Ishikawa (cell line): ENCODE measurements around the gene GPR78.

Source experiments
- CEBPB ChIP-seq: IDR thresholded peaks from 2 replicates; pipeline ENCODE4 v1.6.1; 2012
- CREB1 ChIP-seq: IDR thresholded peaks from 2 replicates; pipeline ENCODE4 v1.6.1; 2012; ENCODE audit warnings: low read depth
- EGR1 ChIP-seq: IDR thresholded peaks from 2 replicates; pipeline ENCODE4 v1.6.1; 2012
- EP300 ChIP-seq: IDR thresholded peaks from 2 replicates; pipeline ENCODE4 v1.6.1; 2012; ENCODE audit warnings: borderline replicate concordance
- FOXM1 ChIP-seq: IDR thresholded peaks from 2 replicates; pipeline ENCODE4 v1.6.1; 2012; ENCODE audit warnings: low read depth, borderline replicate concordance
- NFIC ChIP-seq: IDR thresholded peaks from 2 replicates; pipeline ENCODE4 v1.6.1; 2012
- RAD21 ChIP-seq: IDR thresholded peaks from 2 replicates; pipeline ENCODE4 v1.6.1; 2012; ENCODE audit warnings: low read depth
- REST ChIP-seq: IDR thresholded peaks from 2 replicates; pipeline ENCODE4 v1.6.1; 2012; ENCODE audit warnings: low read depth, mild to moderate bottlenecking
- TAF1 ChIP-seq: IDR thresholded peaks from 2 replicates; pipeline ENCODE4 v1.6.1; 2012; ENCODE audit warnings: low read depth, mild to moderate bottlenecking
- TCF12 ChIP-seq: IDR thresholded peaks from 2 replicates; pipeline ENCODE4 v1.6.1; 2012; ENCODE audit warnings: low read depth
- TEAD4 ChIP-seq: IDR thresholded peaks from 2 replicates; pipeline ENCODE4 v1.6.1; 2012
- USF1 ChIP-seq: IDR thresholded peaks from 2 replicates; pipeline ENCODE4 v1.6.1; 2012
- YY1 ChIP-seq: IDR thresholded peaks from 2 replicates; pipeline ENCODE4 v1.6.1; 2012; ENCODE audit warnings: low read depth
- ZBTB7A ChIP-seq: IDR thresholded peaks from 2 replicates; pipeline ENCODE4 v1.6.1; 2012; ENCODE audit warnings: low read depth
- TF ChIP-seq, protein P1 (sequence below): IDR thresholded peaks from 2 replicates; pipeline ENCODE4 v1.6.1; 2012

Gene GPR78

GRCh38 chr4:8552024-8552423, 28.2 kb upstream of the GPR78 start:
- TF ChIP-seq FOXM1 (no peak), TAF1 (no peak), REST (no peak), CEBPB (no peak), RAD21 (no peak)

GRCh38 chr4:8552581-8553205, 27.5 kb upstream of the GPR78 start:
- TF ChIP-seq, protein P1, sequence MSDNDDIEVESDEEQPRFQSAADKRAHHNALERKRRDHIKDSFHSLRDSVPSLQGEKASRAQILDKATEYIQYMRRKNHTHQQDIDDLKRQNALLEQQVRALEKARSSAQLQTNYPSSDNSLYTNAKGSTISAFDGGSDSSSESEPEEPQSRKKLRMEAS, result no peak
- TF ChIP-seq TAF1, result no peak
- no peak for TF ChIP-seq ZBTB7A
- TF ChIP-seq RAD21, result no peak
- TF ChIP-seq CEBPB, result no peak
- no peak for TF ChIP-seq TCF12
- no peak for TF ChIP-seq TEAD4
- no peak for TF ChIP-seq NFIC
- TF ChIP-seq FOXM1, result no peak
- TF ChIP-seq REST, result no peak

DNA sequence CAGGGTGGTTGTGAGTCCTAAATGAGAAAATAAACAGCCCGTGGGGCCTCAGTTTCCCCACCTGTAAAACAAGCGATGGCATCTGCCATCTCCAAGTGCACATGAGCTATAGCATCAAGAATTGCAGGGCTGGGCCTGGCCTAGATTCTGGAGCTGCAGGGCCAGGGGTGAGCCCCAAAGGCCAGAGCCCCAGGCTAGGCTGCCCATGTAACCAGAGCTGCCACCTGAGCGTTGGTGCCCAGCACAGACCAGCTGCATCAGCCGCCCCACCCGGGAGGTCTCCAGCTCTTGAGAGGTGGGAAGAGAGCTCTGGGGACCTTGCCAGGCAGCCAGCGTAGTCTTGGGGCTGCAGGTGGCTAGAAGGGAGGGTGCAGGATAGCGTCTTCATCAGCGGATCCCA, 27.0 kb upstream of the GPR78 start:
- TF ChIP-seq NFIC, result no peak
- TF ChIP-seq EGR1, result no peak
- TF ChIP-seq FOXM1, result no peak
- TF ChIP-seq, protein P1, result no peak
- TF ChIP-seq TEAD4, result no peak
- TF ChIP-seq ZBTB7A, result no peak
- TF ChIP-seq REST, result no peak
- no peak for TF ChIP-seq EP300
- no peak for TF ChIP-seq TCF12
- TF ChIP-seq USF1, result no peak
- no peak for TF ChIP-seq YY1
- TF ChIP-seq RAD21, result no peak
- no peak for TF ChIP-seq TAF1
- TF ChIP-seq CEBPB, result no peak
- no peak for TF ChIP-seq CREB1

DNA sequence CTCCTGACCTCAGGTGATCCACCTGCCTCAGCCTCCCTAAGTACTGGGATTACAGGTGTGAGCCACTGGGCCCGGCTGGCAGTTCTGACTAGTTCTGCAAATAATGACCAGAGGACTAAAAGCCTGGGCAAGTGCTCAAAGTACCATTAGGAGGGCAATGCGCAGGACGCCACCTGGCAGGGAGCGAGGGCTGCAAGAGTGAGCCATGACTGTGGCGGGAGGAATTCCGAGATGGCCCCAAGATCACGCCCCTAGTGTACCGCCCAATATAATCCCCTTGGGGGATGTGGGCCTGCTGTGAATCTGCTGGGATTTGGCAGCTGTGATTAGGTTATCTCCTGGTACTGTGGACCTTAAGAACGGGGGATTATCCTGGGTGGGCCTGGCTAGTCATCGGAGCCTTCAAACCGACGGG, 26.2 kb upstream of the GPR78 start:
- TF ChIP-seq USF1 (no peak), CREB1 (no peak), YY1 (no peak), ZBTB7A (no peak)

- TF ChIP-seq EGR1 (no peak), RAD21 (no peak), EP300 (no peak), CREB1 (no peak), TAF1 (no peak), USF1 (no peak)
Measured at GRCh38 chr4:8554555-8555100, 25.6 kb upstream of the GPR78 start.
